Measurements from ENCODE around the gene RABGAP1L.

Gene RABGAP1L

DNA sequence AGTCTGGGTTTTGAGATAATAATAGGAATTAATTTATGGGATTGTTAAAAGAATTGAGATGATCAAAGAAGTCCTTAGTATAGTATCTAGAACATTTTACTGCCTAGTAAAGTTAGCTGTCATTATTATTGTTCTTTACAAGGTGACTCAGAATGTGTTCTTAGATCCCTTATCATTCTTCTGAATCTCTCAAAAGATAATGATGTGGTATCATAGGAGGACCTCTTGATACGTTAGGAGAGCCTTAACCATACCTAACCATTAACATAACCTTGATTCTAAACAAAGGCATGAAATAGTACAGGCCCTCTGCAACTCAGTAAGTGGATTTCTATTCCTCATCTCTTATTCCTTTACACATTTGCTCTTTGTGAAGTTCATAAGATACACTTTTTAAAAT, 593.8 kb downstream of the RABGAP1L start:
- no peaks in the 10 kb centered on the region for H3K36me3 ChIP-seq (ENCODE audit: insufficient read depth)
- no peak overlapping the region for H3K4me3 ChIP-seq (IDR thresholded peaks at IDR 0.05; ENCODE audit: insufficient read depth, low read depth, low read length)
- no peaks in the 10 kb centered on the region for H4K20me1 ChIP-seq (ENCODE audit: insufficient read depth)
- TF ChIP-seq, protein P1, sequence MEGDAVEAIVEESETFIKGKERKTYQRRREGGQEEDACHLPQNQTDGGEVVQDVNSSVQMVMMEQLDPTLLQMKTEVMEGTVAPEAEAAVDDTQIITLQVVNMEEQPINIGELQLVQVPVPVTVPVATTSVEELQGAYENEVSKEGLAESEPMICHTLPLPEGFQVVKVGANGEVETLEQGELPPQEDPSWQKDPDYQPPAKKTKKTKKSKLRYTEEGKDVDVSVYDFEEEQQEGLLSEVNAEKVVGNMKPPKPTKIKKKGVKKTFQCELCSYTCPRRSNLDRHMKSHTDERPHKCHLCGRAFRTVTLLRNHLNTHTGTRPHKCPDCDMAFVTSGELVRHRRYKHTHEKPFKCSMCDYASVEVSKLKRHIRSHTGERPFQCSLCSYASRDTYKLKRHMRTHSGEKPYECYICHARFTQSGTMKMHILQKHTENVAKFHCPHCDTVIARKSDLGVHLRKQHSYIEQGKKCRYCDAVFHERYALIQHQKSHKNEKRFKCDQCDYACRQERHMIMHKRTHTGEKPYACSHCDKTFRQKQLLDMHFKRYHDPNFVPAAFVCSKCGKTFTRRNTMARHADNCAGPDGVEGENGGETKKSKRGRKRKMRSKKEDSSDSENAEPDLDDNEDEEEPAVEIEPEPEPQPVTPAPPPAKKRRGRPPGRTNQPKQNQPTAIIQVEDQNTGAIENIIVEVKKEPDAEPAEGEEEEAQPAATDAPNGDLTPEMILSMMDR (conservative IDR thresholded peaks at IDR 0.05; ENCODE audit: low read depth, low read length), result no peak
- no peaks in the 10 kb centered on the region for H3K4me1 ChIP-seq (ENCODE audit: low read depth, poor library complexity, severe bottlenecking)
- no peak overlapping the region for H3K4me2 ChIP-seq
- no peak overlapping the region for H2AFZ ChIP-seq (ENCODE audit: low read depth)
- H3K27ac ChIP-seq, result no peak overlapping the region
- H3K79me2 ChIP-seq (ENCODE audit: insufficient read depth, low read depth), result no peaks in the 10 kb centered on the region
- no peaks in the 10 kb centered on the region for H3K27me3 ChIP-seq (ENCODE audit: insufficient read depth, low read depth)
- H3K9ac ChIP-seq, result no peak overlapping the region

DNA sequence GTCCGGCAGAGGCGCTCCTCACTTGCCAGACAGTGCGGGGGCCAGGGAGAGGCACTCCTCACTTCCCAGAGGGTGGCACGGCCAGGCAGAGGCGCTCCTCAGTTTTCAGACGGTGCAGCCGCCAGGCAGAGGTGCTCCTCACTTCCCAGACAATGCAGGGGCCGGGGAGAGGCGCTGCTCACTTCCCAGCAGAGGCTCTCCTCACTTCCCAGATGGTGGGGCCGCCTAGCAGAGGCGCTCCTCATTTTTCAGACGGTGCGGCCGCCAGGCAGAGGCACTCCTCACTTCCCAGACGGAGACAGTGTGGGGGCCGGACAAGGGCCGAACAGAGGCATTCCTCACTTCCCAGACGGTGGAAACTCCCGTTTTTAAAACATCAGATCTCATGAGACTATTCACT, 602.0 kb downstream of the RABGAP1L start:
- H3K27me3 ChIP-seq (ENCODE audit: insufficient read depth, low read depth), result no peaks in the 10 kb centered on the region
- H3K27ac ChIP-seq, result no peak overlapping the region
- no peaks in the 10 kb centered on the region for H3K4me1 ChIP-seq (ENCODE audit: low read depth, poor library complexity, severe bottlenecking)
- H4K20me1 ChIP-seq (ENCODE audit: insufficient read depth), result no peaks in the 10 kb centered on the region
- no peak overlapping the region for H2AFZ ChIP-seq (ENCODE audit: low read depth)
- no peak overlapping the region for H3K4me3 ChIP-seq (IDR thresholded peaks at IDR 0.05; ENCODE audit: insufficient read depth, low read depth, low read length)
- no peaks in the 10 kb centered on the region for H3K79me2 ChIP-seq (ENCODE audit: insufficient read depth, low read depth)
- no peak overlapping the region for H3K9ac ChIP-seq
- H3K4me2 ChIP-seq, result no peak overlapping the region
- H3K36me3 ChIP-seq (ENCODE audit: insufficient read depth), result no peaks in the 10 kb centered on the region
- TF ChIP-seq, protein P1 (conservative IDR thresholded peaks at IDR 0.05; ENCODE audit: low read depth, low read length), result no peak

DNA sequence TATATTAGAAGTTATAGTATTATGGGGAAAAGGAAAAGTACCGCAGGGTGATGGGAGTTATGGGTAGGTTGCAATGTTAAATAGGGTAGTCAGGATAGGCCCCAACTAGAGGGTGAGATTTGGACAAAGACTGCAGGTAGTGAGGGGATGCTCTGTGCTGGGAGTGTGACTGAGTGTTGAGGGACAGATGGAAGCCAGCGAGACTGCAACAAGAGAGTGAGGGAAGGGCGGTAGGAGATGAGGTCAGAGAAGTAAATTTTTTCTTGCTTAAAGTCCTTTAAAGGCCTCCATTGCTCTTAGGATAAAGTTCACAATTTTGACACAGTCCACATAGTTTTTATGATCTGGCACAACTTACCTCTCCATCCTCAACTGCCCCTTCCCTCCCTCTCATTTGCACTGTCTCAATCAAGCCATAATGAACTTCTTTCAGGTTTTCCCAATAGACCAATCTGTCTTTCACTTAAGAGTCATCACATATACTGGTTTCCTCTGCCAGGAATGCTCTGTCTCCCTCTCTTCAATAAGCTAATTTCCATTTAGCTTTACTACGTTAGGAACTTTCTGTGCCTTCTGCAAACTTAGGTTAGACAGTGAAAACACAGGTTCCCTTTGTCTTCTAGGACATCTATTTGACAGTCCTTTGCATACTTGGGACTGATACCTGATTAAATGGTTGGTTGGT, 602.7 kb downstream of the RABGAP1L start:
- Histone ChIP-seq H3K27ac (no peak overlapping the region), H3K4me3 (IDR thresholded peaks at IDR 0.05; ENCODE audit: insufficient read depth, low read depth, low read length) (no peak overlapping the region), H3K36me3 (ENCODE audit: insufficient read depth) (no peaks in the 10 kb centered on the region), H3K27me3 (ENCODE audit: insufficient read depth, low read depth) (no peaks in the 10 kb centered on the region), H3K79me2 (ENCODE audit: insufficient read depth, low read depth) (no peaks in the 10 kb centered on the region), H3K9ac (no peak overlapping the region), H4K20me1 (ENCODE audit: insufficient read depth) (no peaks in the 10 kb centered on the region), H3K4me1 (ENCODE audit: low read depth, poor library complexity, severe bottlenecking) (no peaks in the 10 kb centered on the region), H3K4me2 (no peak overlapping the region), H2AFZ (ENCODE audit: low read depth) (no peak overlapping the region)
- TF ChIP-seq, protein P1 (conservative IDR thresholded peaks at IDR 0.05; ENCODE audit: low read depth, low read length), result no peak

DNA sequence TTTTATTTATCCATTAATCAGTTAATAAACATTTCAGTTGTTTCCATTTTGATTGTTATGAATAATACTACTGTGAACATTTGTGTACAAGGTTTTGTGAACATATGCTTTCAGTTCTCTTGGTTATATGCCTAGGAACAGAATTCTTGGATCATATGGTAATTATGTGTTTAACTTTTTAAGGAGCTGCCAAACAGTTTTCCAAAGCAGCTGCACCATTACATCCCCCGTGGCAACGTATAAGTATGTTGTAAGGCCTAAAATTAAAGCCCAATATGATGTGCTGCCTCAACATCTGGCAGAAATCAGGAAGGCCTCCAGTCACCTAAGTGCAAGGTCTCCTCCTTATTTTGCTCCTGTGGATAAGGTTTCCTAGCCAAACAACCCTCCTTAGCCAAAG, 604.9 kb downstream of the RABGAP1L start:
- Histone ChIP-seq H4K20me1 (ENCODE audit: insufficient read depth) (no peaks in the 10 kb centered on the region), H3K36me3 (ENCODE audit: insufficient read depth) (no peaks in the 10 kb centered on the region), H3K4me1 (ENCODE audit: low read depth, poor library complexity, severe bottlenecking) (peaks cover 14% of the 10 kb centered on the region), H3K4me2 (no peak overlapping the region), H3K79me2 (ENCODE audit: insufficient read depth, low read depth) (no peaks in the 10 kb centered on the region), H3K27ac (no peak overlapping the region), H3K27me3 (ENCODE audit: insufficient read depth, low read depth) (no peaks in the 10 kb centered on the region), H3K9ac (no peak overlapping the region), H3K4me3 (IDR thresholded peaks at IDR 0.05; ENCODE audit: insufficient read depth, low read depth, low read length) (no peak overlapping the region), H2AFZ (ENCODE audit: low read depth) (no peak overlapping the region)
- TF ChIP-seq, protein P1 (conservative IDR thresholded peaks at IDR 0.05; ENCODE audit: low read depth, low read length), result no peak
